ENCODE data around the gene ADAM12.

ADAM12 gene

DNA sequence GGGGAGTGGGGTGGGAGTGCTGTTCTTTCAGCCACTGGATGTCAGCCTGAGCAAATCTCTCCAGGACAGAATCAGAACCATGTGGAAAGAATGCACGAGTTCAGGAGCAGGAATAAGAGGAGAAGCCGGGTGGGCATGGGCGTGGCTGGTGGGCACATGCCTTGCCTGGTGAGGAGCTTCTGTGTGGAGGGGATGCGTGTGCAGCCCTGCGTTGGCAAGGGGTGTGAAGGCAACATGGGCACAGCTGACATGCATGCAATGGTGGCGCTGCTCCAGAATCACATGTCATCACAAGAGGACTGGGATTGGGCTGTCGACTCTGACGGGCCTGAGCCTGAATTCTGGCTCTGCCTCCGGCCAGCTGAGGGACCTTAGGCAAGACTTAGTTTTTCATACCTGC lies 162.1 kb downstream of the ADAM12 start:
- DNase-seq (ENCODE audit: extremely low spot score) = no peak
- TF ChIP-seq CTCF (IDR thresholded peaks at IDR 0.05; ENCODE audit: control extremely low read depth, extremely low read depth, low read depth, missing control alignments) = no peak
- CTCF ChIA-PET = no interaction called here
- POLR2A ChIA-PET = no interaction called here

DNA sequence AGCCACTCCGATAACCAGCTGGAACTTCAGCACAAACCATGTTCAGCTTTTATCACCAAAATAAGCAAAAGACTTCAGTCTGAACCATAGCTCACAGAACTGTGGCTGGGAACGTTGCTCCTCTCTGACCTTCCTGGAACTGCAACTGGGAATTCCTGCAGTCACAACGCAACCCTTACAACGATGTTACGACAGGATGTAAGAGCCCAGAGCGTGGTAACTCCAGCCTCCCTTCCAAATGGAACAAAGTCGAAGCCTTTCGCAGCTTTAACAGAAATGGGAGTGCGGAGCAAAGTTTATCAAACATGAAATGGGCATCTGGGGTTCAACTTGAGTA lies 162.6 kb downstream of the ADAM12 start:
- POLR2A ChIA-PET = no interaction called here
- CTCF ChIA-PET = no interaction called here
- no peak for DNase-seq (ENCODE audit: extremely low spot score)
- no peak for TF ChIP-seq CTCF (IDR thresholded peaks at IDR 0.05; ENCODE audit: control extremely low read depth, extremely low read depth, low read depth, missing control alignments)

- no peak for TF ChIP-seq CTCF (IDR thresholded peaks at IDR 0.05; ENCODE audit: control extremely low read depth, extremely low read depth, low read depth, missing control alignments)
- POLR2A ChIA-PET = no interaction called here
- DNase-seq (ENCODE audit: extremely low spot score) = no peak
- CTCF ChIA-PET = no interaction called here
Measured at GRCh38 chr10:126224967-126225671, 163.2 kb downstream of the ADAM12 start.

DNA sequence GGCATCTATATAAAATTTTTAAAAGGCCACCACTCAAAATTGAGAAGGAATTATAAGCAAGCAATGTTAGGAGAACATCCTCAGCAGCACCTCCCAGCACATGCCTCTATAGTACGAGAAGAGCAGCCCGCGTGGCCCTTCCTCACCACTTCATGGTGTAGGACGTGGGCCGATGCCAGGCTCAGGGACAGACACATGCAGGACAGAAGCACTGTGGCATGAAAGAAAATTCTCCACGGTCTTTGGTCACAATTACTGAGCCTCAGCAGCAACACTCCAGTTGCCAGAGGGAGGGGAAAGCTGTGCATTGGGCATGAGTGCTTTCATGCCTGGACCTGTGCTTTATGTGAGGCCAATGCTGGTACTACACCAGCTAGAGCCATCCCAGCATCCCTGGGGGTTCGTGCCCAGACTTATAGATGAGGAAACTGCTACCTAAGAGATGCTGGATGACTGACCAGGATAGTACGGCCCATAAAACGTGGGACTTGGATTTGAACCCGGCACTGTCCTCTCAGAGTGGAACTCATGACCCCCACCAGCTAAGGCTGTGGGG lies 164.7 kb downstream of the ADAM12 start:
- CTCF ChIA-PET = no interaction called here
- TF ChIP-seq CTCF (IDR thresholded peaks at IDR 0.05; ENCODE audit: control extremely low read depth, extremely low read depth, low read depth, missing control alignments) = no peak
- POLR2A ChIA-PET = no interaction called here
- DNase-seq (ENCODE audit: extremely low spot score) = no peak

- CTCF ChIA-PET = no interaction called here
- POLR2A ChIA-PET = no interaction called here
- no peak for DNase-seq (ENCODE audit: extremely low spot score)
- no peak for TF ChIP-seq CTCF (IDR thresholded peaks at IDR 0.05; ENCODE audit: control extremely low read depth, extremely low read depth, low read depth, missing control alignments)
Measured at GRCh38 chr10:126222736-126223511, 165.4 kb downstream of the ADAM12 start.

DNA sequence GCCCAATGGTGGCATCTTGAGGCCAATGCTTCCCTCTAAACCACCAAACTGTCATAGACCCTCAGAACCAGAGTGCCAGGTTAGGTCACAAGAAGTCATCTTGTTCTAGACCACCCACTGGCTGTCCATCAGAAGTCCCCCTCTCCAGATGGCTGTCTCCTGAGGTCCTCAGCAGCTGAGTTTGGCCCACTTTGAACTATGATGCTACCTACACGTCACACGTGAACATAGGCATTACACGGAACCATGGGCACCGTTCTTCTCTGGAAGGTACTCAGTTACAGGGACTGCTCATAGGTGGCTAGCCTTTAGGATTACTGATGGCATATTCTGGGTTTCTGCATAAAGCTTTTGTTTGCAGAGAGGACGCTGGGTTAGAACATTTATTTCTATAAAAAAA lies 166.4 kb downstream of the ADAM12 start:
- no peak for DNase-seq (ENCODE audit: extremely low spot score)
- CTCF ChIA-PET = no interaction called here
- POLR2A ChIA-PET = no interaction called here
- no peak for TF ChIP-seq CTCF (IDR thresholded peaks at IDR 0.05; ENCODE audit: control extremely low read depth, extremely low read depth, low read depth, missing control alignments)
